T47D (cell line): Measurements from ENCODE around the gene HMCES.

Experiments used
- DNase-seq, 2 experiments: peaks; one replicate each; pipeline versions ENCODE4 v3.0.0 to v3.0.0-alpha.2; 2011 to 2012; ENCODE audit warnings: low read depth in 1 of 2, low spot score in 1 of 2
- JUND ChIP-seq: IDR thresholded peaks from 2 replicates; pipeline ENCODE4 v1.6.1; 2012; ENCODE audit warnings: low read depth
- in situ Hi-C: cut with HindIII; loops from 2 replicates; pipeline ENCODE4 v1.10.0; 2016; ENCODE audit warnings: low sequenced_read_pairs, low pct_unique_long_range_greater_than_20kb

Gene HMCES

DNA sequence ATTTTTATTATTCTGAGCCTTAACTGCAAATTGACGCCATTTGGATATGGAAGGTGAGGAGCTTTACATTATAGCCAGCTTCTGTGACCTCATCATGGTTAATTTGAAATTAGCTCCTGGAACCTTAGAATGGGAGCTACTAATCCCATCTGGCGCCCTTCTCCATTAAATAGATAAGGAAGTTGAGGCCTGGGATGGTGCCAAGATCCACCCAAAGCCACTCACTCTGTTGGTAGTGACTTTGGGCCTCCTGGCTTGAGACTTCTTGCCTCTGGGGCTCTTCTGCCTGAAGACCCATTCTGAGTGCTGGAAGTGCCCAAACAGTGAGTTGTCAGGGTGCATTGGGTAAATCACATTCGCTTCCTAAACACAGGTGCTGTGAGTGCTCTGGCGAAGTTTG is 12.0 kb upstream of the HMCES start:
- in situ Hi-C loops, result no loop called here
- DNase-seq, result no peak
- no peak for TF ChIP-seq JUND

DNA sequence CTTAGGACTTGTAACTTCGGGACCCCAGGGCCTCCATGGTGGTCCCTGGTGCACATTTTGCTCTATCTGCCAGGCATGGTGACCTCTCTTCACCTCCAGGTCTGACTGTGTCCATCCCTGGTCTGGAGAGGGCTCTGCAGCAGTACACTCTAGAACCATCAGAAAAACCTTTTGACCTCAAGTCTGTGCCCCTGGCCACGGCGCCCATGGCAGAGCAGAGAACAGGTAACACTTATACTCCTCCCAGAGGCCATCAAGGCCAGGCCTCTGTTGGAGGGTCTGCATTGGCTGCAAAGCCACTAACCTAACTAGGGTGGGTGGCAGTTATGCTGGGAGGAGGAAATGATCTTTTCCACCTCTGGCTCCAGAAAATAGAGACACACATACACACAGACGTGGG is 10.3 kb upstream of the HMCES start:
- TF ChIP-seq JUND, result no peak
- no peak for DNase-seq
- in situ Hi-C loops, result no loop called here

GRCh38 chr3:129271674-129272073 is 7.0 kb upstream of the HMCES start:
- DNase-seq, result no peak
- no peak for TF ChIP-seq JUND
- in situ Hi-C loops, result no loop called here

- no peak for TF ChIP-seq JUND
- no peak for DNase-seq
- in situ Hi-C loops, result no loop called here
Measured at GRCh38 chr3:129276385-129276784, 2.3 kb upstream of the HMCES start.

DNA sequence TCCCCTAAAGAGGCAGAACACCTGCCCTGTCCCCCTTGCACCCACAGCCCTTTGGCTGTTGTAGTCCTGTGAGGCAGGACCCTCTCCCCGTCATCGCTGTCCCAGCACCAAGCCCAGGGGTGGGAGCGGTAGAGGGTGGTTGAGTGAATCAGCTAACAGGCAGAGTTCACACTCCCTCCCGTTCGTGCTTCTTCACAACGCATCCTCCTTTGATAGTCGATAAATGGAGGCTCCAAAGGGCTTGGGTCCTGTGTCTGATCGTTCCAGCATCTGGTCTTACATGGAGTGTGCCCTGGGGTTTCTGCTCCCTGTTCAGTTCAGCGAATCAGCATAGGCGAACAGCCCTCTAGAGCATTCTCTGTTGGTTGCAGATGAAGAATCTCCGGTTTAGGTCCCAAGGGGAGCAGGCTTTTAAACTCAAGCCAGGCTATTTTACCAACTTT is 820 bp upstream of the HMCES start:
- DNase-seq, result no peak
- TF ChIP-seq JUND, result no peak
- in situ Hi-C loops, result no loop called here

DNA sequence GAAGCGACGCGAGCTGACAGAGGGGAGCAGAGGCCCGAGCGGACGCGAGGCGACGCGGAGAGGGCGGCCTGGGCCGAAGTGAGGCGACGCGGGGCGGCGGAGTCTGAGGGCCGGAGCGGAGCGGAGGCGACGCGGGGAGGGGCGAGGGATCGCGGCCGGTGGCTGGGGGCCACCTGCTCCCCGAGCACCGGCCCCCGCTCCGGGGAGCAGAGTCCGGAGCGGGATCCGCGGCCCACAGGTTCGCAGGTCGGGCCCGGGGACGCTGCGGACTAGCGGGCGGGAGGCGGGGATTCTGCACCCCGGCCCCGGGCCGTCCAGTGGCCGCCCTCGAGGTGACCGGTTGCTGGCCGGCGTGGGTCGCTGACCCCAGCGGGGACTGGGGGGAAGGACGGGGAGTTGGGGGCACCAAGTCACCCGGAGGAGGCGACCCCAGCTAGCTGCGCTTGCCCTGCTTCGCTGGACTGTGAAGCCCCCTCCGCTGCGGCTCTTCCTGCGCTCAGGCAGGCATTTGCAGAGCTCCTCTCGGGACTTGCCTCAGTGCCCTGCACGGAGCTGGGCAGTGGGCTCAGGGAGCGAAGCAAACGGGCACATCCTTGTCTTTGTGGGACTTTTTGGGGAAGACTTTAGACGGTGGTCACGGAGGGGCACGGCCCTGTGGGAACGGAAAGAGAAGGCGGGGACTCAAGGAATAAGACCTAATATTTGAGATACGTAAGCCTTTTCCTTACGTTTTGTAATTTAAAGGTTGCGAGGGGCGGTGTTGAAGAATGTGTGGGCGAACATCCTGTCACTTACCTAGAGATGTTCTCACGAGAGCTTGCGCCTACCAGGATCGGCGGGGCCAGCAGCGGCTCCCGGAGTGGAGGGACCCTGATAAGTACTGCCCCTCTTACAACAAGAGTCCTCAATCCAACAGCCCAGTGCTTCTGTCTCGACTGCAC is 566 bp downstream of the HMCES start:
- DNase-seq, result peak; percentile 27 to 50
- in situ Hi-C loops, result no loop called here
- no peak for TF ChIP-seq JUND

DNA sequence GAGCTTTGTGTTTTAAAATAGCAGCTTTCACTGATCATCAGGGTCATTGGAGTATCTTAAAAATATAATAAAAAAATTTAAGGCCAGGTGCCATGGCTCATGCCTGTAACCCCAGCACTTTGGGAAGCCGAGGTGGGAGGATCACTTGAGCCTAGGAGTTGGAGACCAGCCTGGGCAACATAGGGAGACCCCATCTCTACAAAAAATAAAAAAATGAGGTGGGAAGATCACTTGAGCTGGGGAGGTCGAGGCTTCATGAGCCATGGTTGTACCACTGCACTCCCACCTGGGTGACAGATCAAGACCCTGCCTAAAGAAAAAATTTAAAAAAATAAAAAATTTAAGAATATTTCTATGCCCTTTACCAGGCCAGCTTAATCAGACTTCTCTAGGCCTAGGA is 1.5 kb downstream of the HMCES start:
- in situ Hi-C loops, result no loop called here
- no peak for DNase-seq
- no peak for TF ChIP-seq JUND

GRCh38 chr3:129281726-129282125 is 3.1 kb downstream of the HMCES start:
- in situ Hi-C loops, result no loop called here
- TF ChIP-seq JUND, result no peak
- no peak for DNase-seq

- in situ Hi-C loops, result no loop called here
- no peak for TF ChIP-seq JUND
Measured at GRCh38 chr3:129282727-129283327, 4.2 kb downstream of the HMCES start.

DNA sequence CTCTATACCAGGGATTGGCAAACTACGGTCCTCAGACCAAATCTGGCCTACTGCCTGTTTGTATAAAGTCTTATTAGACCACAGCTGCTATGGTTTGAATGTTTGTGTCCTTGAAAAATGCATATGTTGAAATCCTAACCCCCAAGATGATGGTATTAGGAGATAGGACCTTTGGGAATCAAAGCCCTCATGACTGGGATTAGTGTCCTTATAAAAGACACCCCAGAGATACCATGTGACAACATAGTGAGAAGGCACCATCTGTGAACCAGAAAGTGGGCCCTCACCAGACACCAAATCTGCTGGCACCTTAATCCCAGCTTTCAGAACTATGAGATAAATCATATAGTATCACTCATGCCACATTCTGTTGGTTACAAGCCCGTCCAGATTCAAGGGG is 7.4 kb downstream of the HMCES start:
- TF ChIP-seq JUND, result no peak
- DNase-seq, result no peak
- in situ Hi-C loops, result no loop called here

More at GRCh38 chr3:129282727-129283327, 4.2 kb downstream of the HMCES start:
- no peak for DNase-seq

DNA sequence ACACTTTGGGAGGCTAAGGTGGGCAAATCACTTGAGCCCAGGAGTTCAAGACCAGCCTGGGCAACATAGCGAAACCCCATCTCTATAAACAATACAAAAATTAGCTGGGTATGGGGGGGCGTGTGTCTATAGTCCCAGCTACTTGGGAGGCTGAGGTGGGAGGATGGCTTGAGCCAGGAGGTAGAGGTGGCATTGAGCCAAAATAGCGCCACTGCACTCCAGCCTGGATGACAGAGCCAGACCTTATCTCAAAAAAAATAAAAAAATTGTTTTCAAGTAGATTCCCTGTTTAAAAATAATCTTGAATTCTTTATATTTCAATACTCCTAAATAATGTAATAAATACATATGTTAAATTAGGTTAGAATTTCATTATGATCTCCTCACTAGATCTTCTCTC is 9.8 kb downstream of the HMCES start:
- TF ChIP-seq JUND, result no peak
- no peak for DNase-seq
- in situ Hi-C loops, result no loop called here

DNA sequence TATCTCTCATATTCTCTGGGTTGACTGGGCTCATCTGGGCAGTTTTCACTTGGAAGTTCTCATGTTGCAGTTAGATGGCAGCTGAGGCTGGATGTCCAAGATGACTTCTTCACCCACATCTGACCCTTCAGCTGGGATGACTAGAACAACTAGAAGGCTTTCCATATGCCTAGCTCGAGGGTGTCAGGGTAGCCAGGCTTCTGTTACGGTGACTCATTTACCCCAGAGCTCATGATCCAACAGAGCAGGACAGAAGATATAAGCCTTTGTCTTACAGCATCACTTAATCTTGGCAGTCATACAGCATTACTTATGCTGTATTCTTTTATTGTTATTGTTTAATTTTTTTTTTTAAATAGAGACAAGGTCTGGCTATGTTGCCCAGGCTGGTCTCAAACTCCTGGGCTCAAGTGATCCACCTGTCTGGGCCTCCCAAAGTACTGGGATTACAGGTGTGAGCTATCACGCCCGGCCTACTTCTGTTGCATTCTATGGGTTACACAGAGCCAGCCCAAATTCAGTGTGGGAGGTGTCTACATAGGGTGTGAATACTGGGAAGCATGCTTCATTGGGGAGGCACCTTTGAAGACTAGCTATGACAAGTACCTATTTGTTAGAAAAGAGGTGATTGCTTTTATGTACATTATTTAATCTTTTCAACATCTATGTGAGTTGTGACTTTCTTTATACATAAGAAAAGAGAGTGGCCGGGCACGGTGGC is 10.7 kb downstream of the HMCES start:
- in situ Hi-C loops, result no loop called here
- TF ChIP-seq JUND, result no peak
- no peak for DNase-seq
